ENCODE measurements around the gene CFAP100.

CFAP100 gene

DNA sequence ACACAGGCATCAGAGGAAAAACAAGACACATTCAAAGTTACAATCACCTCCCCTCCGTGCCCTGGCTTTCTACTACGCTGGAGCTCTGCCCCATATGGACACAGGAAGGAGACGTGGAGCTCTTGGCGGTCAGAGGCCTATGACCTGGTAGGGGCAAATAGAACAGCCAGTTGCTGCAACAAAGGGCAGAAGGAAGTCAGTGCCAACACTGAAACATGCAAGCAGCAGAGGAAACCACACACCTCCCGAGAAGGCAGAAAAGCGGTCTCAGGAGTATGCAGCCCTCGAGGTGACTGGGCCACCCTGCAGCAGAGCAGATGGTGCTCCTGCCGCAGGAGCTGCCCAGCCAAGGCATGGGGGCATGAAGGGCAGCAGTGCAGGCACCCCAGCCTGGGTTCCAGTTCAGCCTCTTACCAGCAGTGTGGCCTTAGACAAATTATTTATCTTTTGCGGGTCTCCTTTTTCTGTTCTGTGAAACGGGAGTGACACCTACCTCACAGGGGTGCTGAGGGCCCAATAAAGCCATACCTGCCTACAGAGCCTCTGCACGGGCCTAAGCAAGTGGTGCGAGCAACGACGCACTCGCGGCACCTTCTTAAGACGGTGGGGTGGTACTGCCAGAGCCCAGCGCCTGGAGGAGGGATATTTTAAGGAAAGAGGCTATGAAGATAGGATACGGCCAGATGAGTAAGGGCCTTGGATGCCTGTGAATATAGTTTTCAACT is 72.3 kb downstream of the CFAP100 start:
- DNase-seq = no peak

DNA sequence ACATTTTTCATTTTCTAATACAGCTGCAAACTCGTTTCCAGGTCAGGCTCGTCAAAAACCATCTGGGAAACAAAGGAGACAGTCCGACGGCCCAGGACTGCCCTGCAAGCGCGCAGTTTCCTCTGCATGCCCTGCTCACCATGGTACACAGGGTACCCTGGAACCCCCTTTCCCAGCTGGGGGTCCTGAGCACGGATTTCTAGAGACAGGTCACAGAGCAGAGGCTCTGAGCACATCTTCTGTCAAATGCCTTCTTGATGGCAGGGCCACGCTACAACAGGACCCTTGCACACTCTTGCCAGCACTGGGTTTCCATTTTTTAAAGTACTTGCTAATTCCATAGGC is 72.9 kb downstream of the CFAP100 start:
- no peak for DNase-seq

DNA sequence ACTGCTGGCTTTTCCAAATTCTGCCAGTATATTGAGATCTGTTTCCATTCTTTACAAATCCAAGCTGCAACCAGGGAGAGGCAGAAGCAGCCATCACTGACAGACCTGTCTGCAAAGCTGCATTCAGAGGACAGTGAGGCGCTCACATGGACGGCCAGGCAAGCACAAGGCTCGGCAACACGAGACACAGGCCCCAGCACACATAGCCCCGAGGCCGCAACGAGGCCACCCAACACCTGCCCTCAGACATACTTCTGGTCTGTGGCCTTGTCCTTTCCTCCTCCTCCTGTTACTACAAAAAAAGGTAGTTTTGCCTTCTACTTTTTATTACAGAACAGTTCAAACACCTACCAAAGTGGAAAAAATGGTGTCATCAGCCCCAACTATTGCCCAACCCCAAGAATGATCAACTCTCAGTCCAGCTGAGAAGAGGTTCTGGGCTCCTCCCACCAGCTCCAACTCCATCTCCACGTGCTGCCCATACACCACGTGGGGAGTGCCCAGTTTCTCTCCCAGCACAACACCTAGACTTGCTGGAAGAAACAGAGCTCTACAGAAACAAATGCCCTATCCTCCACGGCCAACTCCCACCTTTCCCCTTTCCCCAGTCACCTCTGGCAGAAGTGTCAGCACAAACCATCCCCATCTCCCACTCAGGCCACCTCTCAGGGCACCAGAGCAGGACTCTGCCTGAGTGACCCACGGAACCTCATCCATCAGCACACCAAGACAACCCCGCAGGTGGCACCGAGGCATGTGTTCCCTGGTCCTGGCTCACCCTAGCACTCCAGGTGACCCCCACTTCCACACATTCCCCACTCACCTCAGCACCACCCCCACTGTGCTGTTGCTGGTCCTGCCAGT is 73.6 kb downstream of the CFAP100 start:
- DNase-seq = no peak

DNA sequence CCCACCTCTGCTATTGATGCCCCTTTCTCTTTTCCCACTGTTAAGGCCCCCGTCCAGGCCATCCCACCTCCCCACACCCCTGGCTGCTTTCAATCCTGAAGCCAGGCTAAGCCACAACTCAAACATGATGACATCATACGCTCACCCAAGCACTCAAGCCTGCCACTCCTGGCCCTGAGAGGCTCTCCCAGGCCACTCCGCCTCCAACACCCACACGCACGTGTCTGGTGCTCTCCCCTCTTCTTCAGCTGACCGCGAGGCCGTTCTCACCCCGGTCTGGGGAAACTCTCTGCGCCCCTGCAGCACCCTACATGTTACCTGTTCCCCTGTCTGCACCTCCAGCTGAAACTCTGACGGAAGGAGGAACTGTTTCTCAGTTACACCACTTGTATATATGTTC is 74.8 kb downstream of the CFAP100 start:
- no peak for DNase-seq

DNA sequence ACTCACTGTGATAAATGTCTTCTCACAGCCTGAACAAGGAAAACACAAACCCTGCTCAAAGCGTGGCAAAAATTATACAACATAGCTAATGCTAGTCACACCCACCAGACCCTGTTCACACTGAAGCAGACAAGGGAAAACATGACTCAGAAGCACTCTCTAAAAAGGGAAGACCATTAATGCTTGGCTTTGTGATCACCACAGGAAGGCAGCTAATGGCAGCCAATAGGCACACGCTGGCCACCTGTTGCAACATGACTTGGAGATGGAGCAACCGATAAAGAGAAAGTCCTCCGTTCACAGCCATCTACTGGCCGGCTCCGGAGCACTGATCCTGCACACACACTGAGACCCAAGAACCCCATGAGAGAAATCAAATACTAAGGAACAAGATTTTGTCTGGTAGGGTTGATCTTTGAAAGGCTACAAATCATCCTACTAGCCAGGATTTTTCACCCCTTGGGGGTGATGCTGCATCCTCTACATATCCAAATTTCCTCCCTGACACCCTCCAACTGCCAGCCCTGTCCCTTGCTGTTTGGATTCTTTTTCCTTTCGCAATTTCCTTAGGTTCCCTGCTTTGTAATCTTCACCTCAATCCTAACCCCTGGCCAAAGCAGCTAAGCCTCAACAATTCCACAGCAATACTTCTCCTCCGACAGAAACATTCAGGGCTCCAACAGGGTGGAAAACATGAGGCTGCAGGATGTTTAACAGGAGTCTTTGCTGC is 77.7 kb downstream of the CFAP100 start:
- peak; percentile 91 for DNase-seq

DNA sequence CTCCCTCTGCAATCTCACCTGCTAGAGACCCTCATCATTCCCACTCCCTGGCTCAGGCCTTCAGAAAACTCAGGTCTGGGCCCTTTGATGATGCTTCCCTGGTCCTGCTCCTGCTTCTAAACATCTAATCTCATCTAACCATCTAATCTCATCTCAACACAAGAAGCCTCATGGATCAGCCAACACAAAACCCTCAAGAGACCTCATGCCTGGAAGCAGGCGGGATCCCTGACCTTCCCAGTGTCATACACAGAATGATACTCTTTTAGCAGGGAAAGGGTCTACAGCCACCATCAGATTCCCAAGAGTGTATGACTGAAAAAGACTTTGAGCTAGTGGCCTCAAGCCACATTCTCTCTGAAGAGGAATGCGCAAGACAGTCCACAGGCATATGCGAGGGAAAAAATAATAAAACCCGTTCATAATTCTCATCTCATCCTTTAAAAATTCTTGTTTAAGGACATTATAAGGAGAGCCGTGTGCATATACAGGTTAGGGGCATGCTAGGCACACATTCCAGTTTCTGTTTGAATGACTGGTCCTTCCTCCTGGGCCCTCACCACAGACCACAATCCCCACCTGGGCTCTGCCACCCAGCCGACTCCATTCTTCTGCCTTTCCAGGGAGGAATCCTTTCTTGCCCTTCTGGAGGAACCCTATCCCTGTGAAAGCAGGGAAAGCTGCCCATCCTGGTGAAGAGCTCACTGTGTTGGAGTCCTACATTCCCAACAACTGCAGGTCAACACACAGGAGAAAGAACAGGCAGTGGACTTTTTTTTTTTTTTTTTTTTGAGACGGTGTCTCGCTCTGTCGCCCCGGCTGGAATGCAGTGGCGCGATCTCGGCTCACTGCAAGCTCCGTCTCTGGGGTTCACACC is 78.8 kb downstream of the CFAP100 start:
- DNase-seq = no peak

GRCh38 chr3:126474498-126475412 is 80.0 kb downstream of the CFAP100 start:
- no peak for DNase-seq

DNA sequence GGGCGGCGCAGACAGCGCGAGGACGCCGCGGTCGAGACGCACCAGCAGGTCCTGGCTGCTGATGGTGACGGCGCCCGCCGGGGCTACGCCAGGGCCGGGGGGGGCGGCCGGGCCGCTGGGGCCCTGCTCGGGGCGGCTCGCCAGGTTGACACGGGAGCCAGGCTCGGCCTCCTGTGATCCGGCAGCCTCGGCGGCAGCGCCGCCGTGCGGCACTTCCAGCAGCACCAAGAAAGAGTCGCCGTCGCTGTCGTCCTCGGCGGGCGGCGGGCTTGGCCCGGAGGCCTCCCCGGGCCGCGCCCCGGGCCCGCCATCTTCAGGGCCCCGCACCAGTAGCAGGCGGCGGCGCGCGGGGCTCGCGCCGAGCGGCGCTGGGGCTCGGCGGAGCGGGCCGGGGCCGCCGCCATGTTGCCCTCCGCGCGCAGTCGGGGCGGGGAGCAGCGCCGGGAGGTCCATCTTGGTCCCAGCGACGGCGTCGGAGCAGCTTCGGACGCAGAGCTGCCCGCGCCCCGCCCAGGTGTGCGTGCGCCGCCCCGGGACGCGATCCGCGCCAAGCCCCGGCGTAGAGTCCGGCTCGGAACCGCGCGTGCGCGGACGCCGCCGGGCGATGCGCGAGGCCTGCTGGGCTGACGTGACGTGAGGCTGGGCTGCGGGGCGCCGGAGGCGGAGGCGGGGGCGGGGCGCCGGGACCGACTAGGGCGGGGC is 80.9 kb downstream of the CFAP100 start, which contains the start of gene ZXDC:
Gene ZXDC (minus strand): TSS at position 479 of the 702 bp plus-strand sequence. CDS start 26 bp downstream, at position 453.
- DNase-seq = peak; percentile 81

- DNase-seq = peak; percentile 44
Measured at GRCh38 chr3:126476166-126477060, 81.7 kb downstream of the CFAP100 start.

DNA sequence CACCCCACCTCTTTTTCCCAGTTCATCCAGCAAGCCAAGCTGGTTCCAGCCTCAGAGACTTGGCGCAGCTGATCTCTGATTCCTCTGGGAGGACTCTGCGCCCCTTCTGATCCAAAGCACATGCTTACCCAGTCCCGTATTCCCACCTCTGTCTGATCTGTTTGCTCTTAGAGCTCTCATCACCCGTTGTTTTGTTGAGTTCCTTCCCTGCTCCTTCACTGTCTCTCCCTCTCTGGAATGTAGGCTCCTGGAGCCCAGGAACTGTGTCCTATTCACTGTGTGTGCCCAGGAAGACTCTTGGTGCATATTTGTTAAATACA is 82.3 kb downstream of the CFAP100 start:
- no peak for DNase-seq

DNA sequence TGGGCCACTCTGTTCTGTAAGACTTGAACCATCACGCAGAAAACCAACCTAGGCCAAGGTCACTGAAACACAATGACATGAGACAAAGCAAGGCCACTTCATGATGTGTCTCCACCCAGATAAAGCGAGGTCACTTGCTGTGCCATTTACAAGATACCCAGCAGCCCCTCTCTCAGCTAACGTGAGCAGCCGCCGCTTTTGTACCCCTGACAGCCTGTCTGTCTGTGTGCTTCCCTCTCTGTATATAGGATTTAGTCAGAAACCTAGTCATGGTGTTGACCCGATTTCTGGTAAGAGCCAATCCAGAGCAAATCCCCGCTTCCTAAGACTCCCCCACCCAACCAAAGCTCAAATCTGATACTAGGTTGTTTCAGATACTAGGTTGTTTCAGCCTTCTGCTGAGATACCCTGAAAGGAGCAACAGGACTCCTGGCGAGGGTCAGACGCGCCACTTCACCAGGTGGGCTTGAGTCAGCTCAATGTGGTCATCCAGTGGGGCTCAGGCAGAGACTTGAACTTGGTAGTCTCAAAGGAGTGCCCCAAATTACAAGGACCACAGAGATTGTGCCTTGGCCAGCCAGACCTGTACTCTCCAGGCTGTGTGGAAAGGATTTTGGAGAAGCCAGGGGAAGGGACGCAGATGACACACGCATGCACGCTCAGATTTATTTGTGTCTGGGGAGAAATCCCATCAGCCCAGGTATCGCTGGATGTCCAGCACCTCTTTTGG is 84.0 kb downstream of the CFAP100 start:
- no peak for DNase-seq

DNA sequence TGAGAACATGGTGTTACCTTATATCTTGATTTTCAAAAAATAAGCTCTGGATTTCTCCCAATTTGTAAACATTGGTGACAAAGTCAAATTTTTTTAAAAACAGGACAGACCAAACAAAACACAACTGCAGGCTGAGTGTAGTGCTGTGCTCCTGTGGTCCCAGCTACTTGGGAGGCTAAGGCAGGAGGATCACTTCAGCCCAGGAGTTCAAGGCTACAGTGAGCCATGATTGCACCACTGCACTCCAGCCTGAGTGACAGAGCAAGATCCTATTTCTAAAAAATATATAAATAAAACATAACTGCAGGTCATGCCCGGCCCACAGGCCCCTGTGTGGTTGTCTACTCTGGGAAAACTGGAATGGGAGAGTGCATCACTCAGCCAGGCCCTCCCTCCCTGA is 84.9 kb downstream of the CFAP100 start:
- DNase-seq = no peak

DNA sequence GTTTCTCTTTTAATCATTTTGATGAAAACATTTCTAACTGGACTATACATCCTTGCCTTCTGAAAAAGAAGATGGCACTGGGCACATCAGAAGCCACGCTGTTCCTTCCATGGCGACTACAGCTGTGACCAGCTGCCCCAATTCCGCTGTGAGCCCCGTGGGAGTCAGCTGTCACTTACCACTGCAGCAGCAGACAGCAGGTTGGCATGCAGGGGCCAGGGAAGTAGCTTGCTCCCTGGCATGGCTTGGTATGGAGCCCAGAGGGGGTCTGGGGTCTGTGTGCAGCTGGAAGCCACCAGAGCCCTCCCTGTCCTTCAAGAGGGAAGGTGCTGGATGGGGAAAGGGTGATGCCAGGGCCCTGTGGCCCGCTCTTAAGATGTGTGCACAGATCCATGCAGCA is 85.5 kb downstream of the CFAP100 start:
- no peak for DNase-seq

GRCh38 chr3:126480861-126481260 is 86.2 kb downstream of the CFAP100 start:
- DNase-seq = no peak

DNA sequence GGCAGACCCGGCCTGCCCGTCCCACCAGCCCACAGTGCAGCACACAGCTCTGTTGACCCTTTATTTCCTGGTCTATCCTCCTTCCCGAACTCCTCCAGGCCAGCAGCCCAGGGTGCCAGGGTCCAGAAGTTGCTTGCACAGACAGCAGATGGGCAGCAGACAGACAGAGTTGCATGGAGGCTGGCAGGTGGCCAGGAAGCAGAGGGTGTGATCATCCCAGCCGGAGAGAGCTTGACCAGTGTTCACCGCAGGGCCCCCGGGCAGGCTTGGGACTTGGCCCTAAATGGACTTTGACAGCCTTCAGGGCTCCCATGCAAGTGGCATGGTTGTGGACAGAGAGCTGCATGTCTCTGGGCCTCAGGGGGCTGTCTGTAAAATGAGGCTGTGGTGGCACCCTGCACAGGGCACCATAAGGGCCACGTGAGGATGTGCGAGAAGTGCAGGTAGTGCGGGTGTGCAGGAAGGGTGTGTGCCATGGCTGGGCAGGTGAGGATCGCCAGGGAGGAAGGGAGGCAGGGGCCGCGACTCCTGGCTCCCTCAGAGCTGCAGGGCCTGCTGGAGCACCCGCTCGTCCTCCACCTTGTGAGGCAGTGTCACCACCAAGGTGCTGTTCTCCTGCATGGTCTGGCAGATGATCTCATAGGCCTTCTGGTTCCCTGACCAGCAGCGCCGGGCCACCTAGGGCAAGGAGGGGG is 87.2 kb downstream of the CFAP100 start:
- DNase-seq = no peak

GRCh38 chr3:126482503-126483255 is 88.0 kb downstream of the CFAP100 start:
- DNase-seq = no peak

GRCh38 chr3:126483321-126483761 is 88.6 kb downstream of the CFAP100 start:
- no peak for DNase-seq

GRCh38 chr3:126484148-126484547 is 89.4 kb downstream of the CFAP100 start:
- DNase-seq = no peak
